ENCODE data around the gene RPS6KC1. TPM values are rescaled to one million over a fixed set of nuclear protein-coding genes. Genes with fewer than 3 reads are reported as not detected.
"Not testable (repeated sequence)": the region's sequence is repeated elsewhere in the genome, so short reads cannot be mapped to it uniquely, and the experiment has no call there.

Gene RPS6KC1
- total RNA-seq, 5 donors from 2014 or later (not counting 1 experiment from before 2014, with no cell fraction given): 11.0 to 12.8 (median 11.7) TPM

DNA sequence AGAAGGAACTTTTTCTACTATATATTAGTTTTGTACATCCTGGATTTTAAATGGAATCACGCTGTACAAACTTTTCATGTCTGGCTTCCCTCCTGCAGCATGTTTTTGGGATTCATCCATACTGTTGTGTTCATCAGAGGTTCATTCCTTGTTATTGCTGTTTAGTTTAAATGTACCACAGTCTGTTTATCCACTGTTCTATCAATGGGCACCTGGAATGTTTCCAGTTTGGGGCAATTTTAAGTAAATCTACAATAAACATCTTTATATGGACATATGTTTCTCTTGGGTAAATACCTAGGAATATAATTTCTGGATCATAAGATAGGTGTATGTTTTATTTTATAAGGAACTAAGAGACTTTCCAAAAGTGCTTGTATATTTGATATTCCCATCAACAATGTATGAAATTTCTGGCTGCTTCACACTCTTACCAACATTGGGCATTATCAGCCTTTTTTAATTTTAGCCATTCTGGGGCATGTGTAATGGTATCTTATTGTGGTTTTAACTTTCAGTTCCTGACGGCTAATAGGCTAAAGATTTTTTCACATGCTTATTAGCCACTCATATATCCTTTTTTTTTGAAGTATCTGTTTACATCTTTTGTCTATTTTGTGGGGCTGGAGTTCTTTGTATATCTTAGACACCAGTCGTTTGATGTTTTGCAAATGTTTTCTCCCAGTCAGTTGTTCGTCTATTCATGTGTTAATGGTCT, 48.8 kb downstream of the RPS6KC1 start:
- DNase-seq (no peak), ATAC-seq (replicated peaks in 1 of 4) (no peak)
- POLR2A ChIA-PET: no interaction called here
- Mint-ChIP-seq H3K9me3 (peaks cover 0 to 7% (median 4%) of the 10 kb centered on the region in 3 donors), H3K4me1 (peaks cover 0 to 5% (median 3%) of the 10 kb centered on the region in 3 donors), H3K27ac (no peak overlapping the region), H3K27me3 (no peaks in the 10 kb centered on the region), H3K4me3 (no peak overlapping the region), H3K36me3 (peaks cover 50% of the 10 kb centered on the region)
- Histone ChIP-seq H3K27ac (ENCODE audit: low read length) (no peak overlapping the region), H3K9me3 (no peaks in the 10 kb centered on the region), H3K4me3 (ENCODE audit: control insufficient read depth in 1 of 2, extremely low read depth in 1 of 2, low read length in 1 of 2) (no peak overlapping the region), H3K36me3 (ENCODE audit: control insufficient read depth in 2 of 2, extremely low read depth in 1 of 2, insufficient read depth in 1 of 2, low read length in 1 of 2) (no peaks in the 10 kb centered on the region), H3K27me3 (replicated peaks in 1 of 2; ENCODE audit: control insufficient read depth in 2 of 2, extremely low read depth in 1 of 2, insufficient read depth in 2 of 2, low read length in 1 of 2) (no peaks in the 10 kb centered on the region), H3K4me1 (ENCODE audit: control insufficient read depth in 1 of 2, extremely low read depth in 1 of 2, insufficient read depth in 2 of 2, low read length in 2 of 2) (no peaks in the 10 kb centered on the region)
- CTCF ChIA-PET: no interaction called here
- WGBS (ENCODE audit: insufficient coverage): 100% methylated on average over 1 of the region's 4 CpGs

DNA sequence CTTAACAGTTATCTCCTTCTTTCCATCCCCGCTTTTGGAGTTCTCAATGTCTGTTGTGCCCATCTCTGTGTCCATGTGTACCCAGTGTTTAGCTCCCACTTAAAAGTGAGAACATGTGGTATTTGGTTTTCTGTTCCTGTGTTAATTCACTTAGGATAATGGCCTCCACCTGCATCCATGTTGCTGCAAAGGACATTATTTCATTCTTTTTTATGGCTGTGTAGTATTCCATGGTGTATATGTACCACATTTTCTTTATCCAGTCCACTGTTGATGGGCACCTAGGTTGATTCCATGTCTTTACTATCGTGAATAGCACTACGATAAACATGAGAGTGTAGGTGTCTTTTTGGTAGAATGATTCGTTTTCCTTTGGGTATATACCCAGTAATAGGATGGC, 49.5 kb downstream of the RPS6KC1 start:
- H3K27me3 Mint-ChIP-seq; H3K9me3 Mint-ChIP-seq; H3K4me1 ChIP-seq (ENCODE audit: control insufficient read depth in 1 of 2, extremely low read depth in 1 of 2, insufficient read depth in 2 of 2, low read length in 2 of 2); H3K27ac Mint-ChIP-seq; DNase-seq; H3K27ac ChIP-seq (ENCODE audit: low read length); ATAC-seq (replicated peaks in 1 of 4); H3K9me3 ChIP-seq; CTCF ChIA-PET; H3K4me3 ChIP-seq (ENCODE audit: control insufficient read depth in 1 of 2, extremely low read depth in 1 of 2, low read length in 1 of 2); POLR2A ChIA-PET; H3K4me3 Mint-ChIP-seq; H3K36me3 ChIP-seq (ENCODE audit: control insufficient read depth in 2 of 2, extremely low read depth in 1 of 2, insufficient read depth in 1 of 2, low read length in 1 of 2); H3K27me3 ChIP-seq (replicated peaks in 1 of 2; ENCODE audit: control insufficient read depth in 2 of 2, extremely low read depth in 1 of 2, insufficient read depth in 2 of 2, low read length in 1 of 2); H3K4me1 Mint-ChIP-seq: not testable (repeated sequence)
- 90% methylated on average over 2 of the region's 4 CpGs for WGBS (ENCODE audit: insufficient coverage)
- H3K36me3 Mint-ChIP-seq: peaks cover 46% of the 10 kb centered on the region

DNA sequence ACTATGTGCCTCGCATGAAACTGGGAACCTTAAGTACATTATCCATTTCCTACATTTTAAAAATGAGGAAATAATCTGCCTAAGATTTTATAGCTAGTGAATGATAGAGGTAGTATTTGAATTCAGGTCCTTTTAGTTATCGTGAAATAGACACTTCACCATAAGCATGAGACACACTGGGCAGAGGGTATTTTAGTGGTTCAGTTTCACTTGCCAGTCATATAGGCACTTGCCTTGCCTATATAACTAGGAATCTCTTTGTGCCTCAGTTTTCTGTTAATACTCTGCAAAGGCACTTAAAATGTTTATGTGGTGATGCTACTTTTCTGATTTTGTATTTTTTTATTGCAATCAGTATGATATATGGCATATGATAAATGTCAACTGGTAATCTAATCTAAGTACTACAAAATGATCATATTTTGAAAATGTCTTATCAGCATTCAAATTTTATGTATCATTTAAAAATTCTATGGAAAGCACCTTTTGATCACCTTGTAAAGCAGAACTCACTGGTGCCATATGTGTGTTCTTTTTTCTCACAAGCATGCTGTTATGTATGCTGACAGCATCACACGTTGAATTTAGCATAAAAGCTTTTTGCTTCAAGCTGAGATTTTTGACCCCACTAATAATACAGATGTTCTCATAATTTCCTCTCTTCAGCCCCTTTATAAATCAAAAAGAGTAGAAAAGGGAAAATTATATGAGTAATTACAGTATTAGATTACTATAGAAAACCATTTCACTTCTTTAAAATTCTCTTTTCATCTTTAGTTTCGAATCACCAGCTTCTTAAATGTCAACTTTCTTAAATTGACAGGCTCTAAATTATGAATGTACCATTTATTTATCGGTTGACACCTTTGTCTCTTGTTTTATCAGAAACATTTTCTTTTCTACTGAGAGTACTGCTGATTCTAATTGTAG, 52.6 kb downstream of the RPS6KC1 start:
- peaks cover 50% of the 10 kb centered on the region for H3K36me3 Mint-ChIP-seq
- H3K4me1 Mint-ChIP-seq: peaks cover 0 to 5% (median 3%) of the 10 kb centered on the region in 3 donors
- H3K4me1 ChIP-seq (ENCODE audit: control insufficient read depth in 1 of 2, extremely low read depth in 1 of 2, insufficient read depth in 2 of 2, low read length in 2 of 2): no peaks in the 10 kb centered on the region
- no peak overlapping the region for H3K27ac Mint-ChIP-seq
- no peaks in the 10 kb centered on the region for H3K36me3 ChIP-seq (ENCODE audit: control insufficient read depth in 2 of 2, extremely low read depth in 1 of 2, insufficient read depth in 1 of 2, low read length in 1 of 2)
- WGBS (ENCODE audit: insufficient coverage): no CpG with 5 or more reads among the region's 5 CpGs
- no peak overlapping the region for H3K4me3 Mint-ChIP-seq
- H3K27me3 ChIP-seq (replicated peaks in 1 of 2; ENCODE audit: control insufficient read depth in 2 of 2, extremely low read depth in 1 of 2, insufficient read depth in 2 of 2, low read length in 1 of 2): no peaks in the 10 kb centered on the region
- DNase-seq (no peak), ATAC-seq (replicated peaks in 1 of 4) (no peak)
- POLR2A ChIA-PET: no interaction called here
- no peaks in the 10 kb centered on the region for H3K27me3 Mint-ChIP-seq
- CTCF ChIA-PET: interaction anchor here in 1 of 2 donors (0.6 to 1.1 kb wide), 3 partner anchors 9 to 1632 kb away, joined by 4 to 6 read pairs (median 6); no protein-coding TSS in a partner anchor
- no peaks in the 10 kb centered on the region for H3K9me3 ChIP-seq
- no peak overlapping the region for H3K27ac ChIP-seq (ENCODE audit: low read length)
- H3K4me3 ChIP-seq (ENCODE audit: control insufficient read depth in 1 of 2, extremely low read depth in 1 of 2, low read length in 1 of 2): no peak overlapping the region
- peaks cover 0 to 8% (median 7%) of the 10 kb centered on the region in 3 donors for H3K9me3 Mint-ChIP-seq

DNA sequence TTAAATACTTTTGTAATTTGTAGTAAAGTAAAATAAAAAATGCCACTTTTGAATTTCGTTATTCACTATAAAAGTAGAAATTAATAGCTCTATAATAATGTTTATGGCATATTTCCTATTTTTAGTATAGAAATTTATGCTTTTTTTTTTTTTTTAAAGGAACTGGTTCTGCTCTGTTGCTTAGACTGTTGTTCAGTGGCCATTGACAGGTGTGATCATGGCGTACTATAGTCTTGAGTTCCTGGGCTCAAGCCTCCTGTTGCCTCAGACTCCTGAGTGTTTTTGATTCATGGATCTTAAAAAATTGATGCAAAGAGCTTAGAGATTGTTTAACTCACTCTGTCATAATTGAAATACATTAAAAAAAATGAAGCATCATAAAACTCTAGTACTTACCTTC, 53.6 kb downstream of the RPS6KC1 start:
- Histone ChIP-seq H3K36me3 (ENCODE audit: control insufficient read depth in 2 of 2, extremely low read depth in 1 of 2, insufficient read depth in 1 of 2, low read length in 1 of 2) (no peaks in the 10 kb centered on the region), H3K9me3 (no peaks in the 10 kb centered on the region), H3K27me3 (replicated peaks in 1 of 2; ENCODE audit: control insufficient read depth in 2 of 2, extremely low read depth in 1 of 2, insufficient read depth in 2 of 2, low read length in 1 of 2) (no peaks in the 10 kb centered on the region), H3K4me3 (ENCODE audit: control insufficient read depth in 1 of 2, extremely low read depth in 1 of 2, low read length in 1 of 2) (no peak overlapping the region), H3K4me1 (ENCODE audit: control insufficient read depth in 1 of 2, extremely low read depth in 1 of 2, insufficient read depth in 2 of 2, low read length in 2 of 2) (no peaks in the 10 kb centered on the region), H3K27ac (ENCODE audit: low read length) (no peak overlapping the region)
- Mint-ChIP-seq H3K9me3 (peaks cover 0 to 8% (median 7%) of the 10 kb centered on the region in 3 donors), H3K4me3 (no peak overlapping the region), H3K27me3 (no peaks in the 10 kb centered on the region), H3K36me3 (peaks cover 44% of the 10 kb centered on the region), H3K4me1 (peaks cover 0 to 7% (median 5%) of the 10 kb centered on the region in 3 donors), H3K27ac (no peak overlapping the region)
- ATAC-seq (replicated peaks in 1 of 4) (no peak), DNase-seq (no peak)
- ChIA-PET POLR2A (no interaction called here), CTCF (interaction anchor here in 1 of 2 donors (0.6 kb wide), 1 partner anchor 1633 kb away, joined by 4 read pairs; no protein-coding TSS in a partner anchor)
- WGBS (ENCODE audit: insufficient coverage): no CpG with 5 or more reads among the region's 2 CpGs

DNA sequence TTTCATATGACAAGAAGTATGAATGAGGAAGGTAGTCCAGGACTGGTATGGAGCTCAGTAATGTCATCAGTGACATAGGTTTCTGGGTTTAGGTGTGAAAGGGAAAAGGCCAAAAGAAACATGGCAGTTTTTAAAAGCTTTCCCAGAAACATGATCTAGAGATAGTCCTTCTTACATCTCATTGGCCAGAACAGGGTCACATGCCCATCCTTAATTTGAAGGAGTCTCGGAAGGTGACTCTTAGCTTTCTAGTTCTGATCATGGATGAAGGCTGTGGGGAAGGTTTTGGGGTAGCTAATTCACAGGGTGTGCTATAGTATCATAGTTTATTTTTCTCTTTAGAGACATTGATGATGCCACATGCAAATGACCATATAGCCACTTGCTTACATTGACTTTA, 55.3 kb downstream of the RPS6KC1 start:
- no peak for ATAC-seq (replicated peaks in 1 of 4)
- no CpG with 5 or more reads among the region's 1 CpG for WGBS (ENCODE audit: insufficient coverage)

DNA sequence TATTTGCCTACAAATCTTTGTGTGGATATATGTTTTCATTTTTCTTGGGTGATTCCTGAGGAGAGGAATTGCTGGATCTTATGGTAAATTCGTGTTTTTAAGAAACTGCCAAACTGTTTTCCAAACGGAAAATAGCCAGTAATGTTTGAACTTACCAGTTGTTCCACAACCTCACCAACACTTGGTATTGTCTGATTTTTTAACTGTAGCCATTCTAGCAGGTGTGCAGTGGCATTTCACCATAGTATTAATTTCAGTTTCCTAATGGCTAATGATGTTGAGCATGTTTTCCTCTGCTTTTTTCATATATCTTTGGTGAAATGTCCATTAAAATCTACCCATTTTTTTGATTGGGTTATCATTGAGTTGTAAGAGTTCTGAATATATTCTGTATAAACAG, 56.6 kb downstream of the RPS6KC1 start:
- Histone ChIP-seq H3K27ac (ENCODE audit: low read length) (no peak overlapping the region), H3K4me3 (ENCODE audit: control insufficient read depth in 1 of 2, extremely low read depth in 1 of 2, low read length in 1 of 2) (no peak overlapping the region), H3K27me3 (replicated peaks in 1 of 2; ENCODE audit: control insufficient read depth in 2 of 2, extremely low read depth in 1 of 2, insufficient read depth in 2 of 2, low read length in 1 of 2) (no peaks in the 10 kb centered on the region), H3K36me3 (ENCODE audit: control insufficient read depth in 2 of 2, extremely low read depth in 1 of 2, insufficient read depth in 1 of 2, low read length in 1 of 2) (no peaks in the 10 kb centered on the region), H3K4me1 (ENCODE audit: control insufficient read depth in 1 of 2, extremely low read depth in 1 of 2, insufficient read depth in 2 of 2, low read length in 2 of 2) (peaks cover 0 to 3% of the 10 kb centered on the region in 2 experiments), H3K9me3 (no peaks in the 10 kb centered on the region)
- H3K4me1 Mint-ChIP-seq: peaks cover 19 to 22% (median 20%) of the 10 kb centered on the region in 3 donors
- H3K9me3 Mint-ChIP-seq: peaks cover 0 to 4% (median 0%) of the 10 kb centered on the region in 3 donors
- ChIA-PET CTCF (no interaction called here), POLR2A (no interaction called here)
- H3K36me3 Mint-ChIP-seq: peaks cover 26% of the 10 kb centered on the region
- WGBS (ENCODE audit: insufficient coverage): no CpG with 5 or more reads among the region's 2 CpGs
- H3K4me3 Mint-ChIP-seq: no peak overlapping the region
- H3K27ac Mint-ChIP-seq: no peak overlapping the region
- no peaks in the 10 kb centered on the region for H3K27me3 Mint-ChIP-seq
- DNase-seq: no peak
- no peak for ATAC-seq (replicated peaks in 1 of 4)

More for the DNA sequence above, 55.3 kb downstream of the RPS6KC1 start:
- Mint-ChIP-seq H3K27me3 (no peaks in the 10 kb centered on the region), H3K4me1 (peaks cover 13 to 17% (median 16%) of the 10 kb centered on the region in 3 donors), H3K9me3 (peaks cover 0 to 4% (median 0%) of the 10 kb centered on the region in 3 donors), H3K4me3 (no peak overlapping the region), H3K36me3 (peaks cover 28% of the 10 kb centered on the region), H3K27ac (no peak overlapping the region)
- ChIA-PET CTCF (interaction anchor here in 1 of 2 donors (1.1 kb wide), 1 partner anchor 1042 kb away, joined by 3 read pairs; no protein-coding TSS in a partner anchor), POLR2A (no interaction called here)
- DNase-seq: no peak
- Histone ChIP-seq H3K4me1 (ENCODE audit: control insufficient read depth in 1 of 2, extremely low read depth in 1 of 2, insufficient read depth in 2 of 2, low read length in 2 of 2) (peaks cover 0 to 3% of the 10 kb centered on the region in 2 experiments), H3K36me3 (ENCODE audit: control insufficient read depth in 2 of 2, extremely low read depth in 1 of 2, insufficient read depth in 1 of 2, low read length in 1 of 2) (no peaks in the 10 kb centered on the region), H3K4me3 (ENCODE audit: control insufficient read depth in 1 of 2, extremely low read depth in 1 of 2, low read length in 1 of 2) (no peak overlapping the region), H3K27ac (ENCODE audit: low read length) (no peak overlapping the region), H3K27me3 (replicated peaks in 1 of 2; ENCODE audit: control insufficient read depth in 2 of 2, extremely low read depth in 1 of 2, insufficient read depth in 2 of 2, low read length in 1 of 2) (no peaks in the 10 kb centered on the region), H3K9me3 (no peaks in the 10 kb centered on the region)
